ENCODE measurements around the gene CYB561.

DNA sequence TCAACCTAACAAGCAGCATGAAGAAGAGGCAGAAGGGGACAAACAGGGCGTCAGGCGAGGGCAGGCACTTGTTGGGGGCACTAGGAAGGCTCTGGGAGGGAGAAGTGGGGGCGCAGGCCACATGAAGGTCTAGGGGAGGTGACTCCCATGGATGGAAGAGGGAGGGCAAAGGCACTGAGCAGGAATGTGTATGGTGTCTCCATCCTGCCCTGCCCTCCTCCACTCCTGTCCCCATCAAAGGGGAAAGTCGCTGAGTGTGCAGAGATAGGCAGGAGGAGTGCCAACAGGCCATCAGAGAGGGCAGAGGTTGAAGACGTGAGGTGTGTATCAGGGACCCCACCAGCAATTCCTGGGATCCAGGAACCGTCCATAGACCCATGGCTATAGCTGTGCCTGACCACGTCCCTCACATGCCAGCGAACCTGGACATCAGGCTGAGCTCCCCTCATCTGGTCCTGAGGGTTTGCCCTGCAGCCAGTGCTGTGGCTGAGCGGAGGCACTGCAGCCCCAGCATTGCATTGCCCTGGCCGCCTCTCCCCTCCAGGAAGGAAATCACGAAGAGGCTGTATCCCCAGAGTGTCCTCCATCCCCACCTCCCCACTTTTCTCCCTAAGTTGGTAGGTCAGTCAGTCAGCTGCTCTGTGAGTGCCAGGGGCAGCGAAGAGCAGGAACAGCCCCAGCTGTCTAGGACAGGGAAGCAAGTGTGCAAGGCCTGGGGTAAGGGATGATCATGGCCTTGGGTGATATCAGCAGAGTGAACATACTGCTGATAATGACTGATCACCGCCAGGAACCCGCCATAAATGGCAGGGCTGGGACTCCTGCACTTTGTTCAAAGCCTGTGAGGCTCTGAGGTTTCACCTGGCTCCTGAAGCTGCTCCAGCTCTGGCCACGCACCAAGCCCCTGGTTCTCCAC lies 6.2 kb upstream of the CYB561 start:
- TF ChIP-seq MXI1 (IDR thresholded peaks at IDR 0.05; ENCODE audit: low read depth, low read length) = no peak
- TF ChIP-seq RCOR1 (conservative IDR thresholded peaks at IDR 0.05; ENCODE audit: low read depth, low read length) = no peak
- TF ChIP-seq POLR2A (IDR thresholded peaks at IDR 0.05; ENCODE audit: low read depth, low read length) = no peak
- TF ChIP-seq, protein P1, sequence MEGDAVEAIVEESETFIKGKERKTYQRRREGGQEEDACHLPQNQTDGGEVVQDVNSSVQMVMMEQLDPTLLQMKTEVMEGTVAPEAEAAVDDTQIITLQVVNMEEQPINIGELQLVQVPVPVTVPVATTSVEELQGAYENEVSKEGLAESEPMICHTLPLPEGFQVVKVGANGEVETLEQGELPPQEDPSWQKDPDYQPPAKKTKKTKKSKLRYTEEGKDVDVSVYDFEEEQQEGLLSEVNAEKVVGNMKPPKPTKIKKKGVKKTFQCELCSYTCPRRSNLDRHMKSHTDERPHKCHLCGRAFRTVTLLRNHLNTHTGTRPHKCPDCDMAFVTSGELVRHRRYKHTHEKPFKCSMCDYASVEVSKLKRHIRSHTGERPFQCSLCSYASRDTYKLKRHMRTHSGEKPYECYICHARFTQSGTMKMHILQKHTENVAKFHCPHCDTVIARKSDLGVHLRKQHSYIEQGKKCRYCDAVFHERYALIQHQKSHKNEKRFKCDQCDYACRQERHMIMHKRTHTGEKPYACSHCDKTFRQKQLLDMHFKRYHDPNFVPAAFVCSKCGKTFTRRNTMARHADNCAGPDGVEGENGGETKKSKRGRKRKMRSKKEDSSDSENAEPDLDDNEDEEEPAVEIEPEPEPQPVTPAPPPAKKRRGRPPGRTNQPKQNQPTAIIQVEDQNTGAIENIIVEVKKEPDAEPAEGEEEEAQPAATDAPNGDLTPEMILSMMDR (IDR thresholded peaks at IDR 0.05 in 2 of 3, conservative IDR thresholded peaks at IDR 0.05 in 1 of 3; ENCODE audit: control insufficient read depth in 2 of 3, extremely low read depth in 1 of 3, insufficient read depth in 1 of 3, low read depth in 3 of 3, low read length in 3 of 3) = no peak
- TF ChIP-seq SMARCA5 (IDR thresholded peaks at IDR 0.05) = no peak
- no peak for TF ChIP-seq HDGF (IDR thresholded peaks at IDR 0.05)
- TF ChIP-seq, protein P2, sequence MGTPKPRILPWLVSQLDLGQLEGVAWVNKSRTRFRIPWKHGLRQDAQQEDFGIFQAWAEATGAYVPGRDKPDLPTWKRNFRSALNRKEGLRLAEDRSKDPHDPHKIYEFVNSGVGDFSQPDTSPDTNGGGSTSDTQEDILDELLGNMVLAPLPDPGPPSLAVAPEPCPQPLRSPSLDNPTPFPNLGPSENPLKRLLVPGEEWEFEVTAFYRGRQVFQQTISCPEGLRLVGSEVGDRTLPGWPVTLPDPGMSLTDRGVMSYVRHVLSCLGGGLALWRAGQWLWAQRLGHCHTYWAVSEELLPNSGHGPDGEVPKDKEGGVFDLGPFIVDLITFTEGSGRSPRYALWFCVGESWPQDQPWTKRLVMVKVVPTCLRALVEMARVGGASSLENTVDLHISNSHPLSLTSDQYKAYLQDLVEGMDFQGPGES (IDR thresholded peaks at IDR 0.05) = no peak
- no peak for TF ChIP-seq TCF12 (IDR thresholded peaks at IDR 0.05; ENCODE audit: low read depth, low read length)

All from GM12878 (cell line).